Measurements from ENCODE around the gene SH3RF3. TPM values are rescaled to one million over a fixed set of nuclear protein-coding genes. Genes with fewer than 3 reads are reported as not detected.

SH3RF3 gene
- total and polyA plus RNA-seq, 10 of the 15 experiments (the other 5 are each of a cell fraction or from before 2014, with no cell fraction given) = 0.08 to 8.8 (median 2.3) TPM

DNA sequence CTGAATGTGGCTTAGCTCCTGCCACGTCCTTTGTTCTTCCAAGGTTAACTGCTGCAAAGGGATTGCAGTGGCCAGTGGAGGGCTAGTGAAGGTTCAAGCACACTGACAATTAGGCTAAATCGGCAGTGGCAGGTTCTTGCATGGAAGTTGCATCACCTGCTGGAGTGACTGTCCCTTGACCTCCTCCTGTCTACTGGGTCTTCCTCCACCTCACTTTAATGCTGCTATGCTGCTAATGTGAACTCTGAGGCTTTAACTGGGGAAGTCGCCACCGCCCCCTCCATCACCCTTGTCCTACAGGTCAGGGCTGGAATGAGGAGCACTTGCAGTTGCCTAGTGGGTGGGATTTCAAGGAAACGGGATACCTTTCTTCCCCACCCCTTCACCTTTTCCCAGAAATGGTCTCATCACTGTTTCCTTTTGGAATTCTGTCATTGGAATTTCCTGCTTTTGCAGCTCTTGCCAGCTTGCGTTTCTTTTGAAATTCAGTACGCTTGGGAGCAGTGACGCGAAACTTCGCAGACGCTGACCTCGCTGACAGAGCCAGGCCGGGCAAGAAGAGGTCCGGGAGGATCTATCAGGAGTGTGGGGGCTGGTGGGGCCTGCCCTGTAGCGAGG is 150.3 kb downstream of the SH3RF3 start (continued):
- TF ChIP-seq GATAD2B (conservative IDR thresholded peaks at IDR 0.05; ENCODE audit: low read depth) (no peak), BMI1 (IDR thresholded peaks at IDR 0.05; ENCODE audit: borderline replicate concordance) (no peak), ZNF207 (IDR thresholded peaks at IDR 0.05; ENCODE audit: borderline replicate concordance) (no peak), PAX8 (IDR thresholded peaks at IDR 0.05) (no peak)

DNA sequence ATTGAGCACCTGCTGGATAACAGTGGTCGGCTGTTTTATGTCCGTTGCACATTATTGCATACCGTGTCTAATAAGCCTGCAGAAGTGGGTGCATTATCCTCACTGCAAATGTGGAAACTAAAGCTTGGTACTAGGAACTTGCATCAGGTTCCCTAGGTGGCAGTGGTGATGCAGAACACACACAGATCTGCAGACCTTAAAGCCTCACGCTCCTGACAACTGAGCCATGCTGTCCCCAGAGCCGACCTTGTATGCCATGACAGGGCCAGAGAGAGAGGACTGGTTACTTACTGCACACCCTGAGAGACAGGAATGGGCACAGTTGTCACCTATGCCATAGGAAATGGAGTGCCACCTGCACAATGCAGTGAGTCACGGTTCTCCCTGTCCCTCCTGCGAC is 151.8 kb downstream of the SH3RF3 start:
- Histone ChIP-seq H3K4me2 (ENCODE audit: control insufficient read depth, insufficient read depth) (no peak overlapping the region), H3K27me3 (replicated peaks in 1 of 2; ENCODE audit: control insufficient read depth in 2 of 2, insufficient read depth in 2 of 2, low read length in 1 of 2) (no peaks in the 10 kb centered on the region; a peak in 1 of 4 replicates), H3K4me3 (no peak overlapping the region), H3K9me3 (replicated peaks; ENCODE audit: control insufficient read depth, insufficient read depth, low read length) (no peaks in the 10 kb centered on the region), H2AFZ (ENCODE audit: control insufficient read depth, low read depth, low read length) (no peak overlapping the region), H3K4me1 (ENCODE audit: control insufficient read depth, insufficient read depth, low read length) (no peaks in the 10 kb centered on the region), H4K20me1 (ENCODE audit: control insufficient read depth, insufficient read depth) (no peaks in the 10 kb centered on the region; the same call in none of the 2 replicates), H3K36me3 (ENCODE audit: control insufficient read depth in 2 of 2, insufficient read depth in 2 of 2, low read length in 1 of 2) (no peaks in the 10 kb centered on the region), H3K9ac (ENCODE audit: control insufficient read depth, insufficient read depth, low read length) (no peak overlapping the region), H3K27ac (ENCODE audit: control insufficient read depth, insufficient read depth) (no peak overlapping the region), H3K79me2 (ENCODE audit: control insufficient read depth, insufficient read depth, low read length) (no peaks in the 10 kb centered on the region)
- POLR2A ChIA-PET = no interaction called here
- in situ Hi-C loops (cut with MboI) (no loop called here), intact Hi-C loops (cut with micrococcal nuclease; ENCODE audit: unreplicated experiment) (no loop called here)
- ATAC-seq = peak; percentile 30; the same call in 2 of the 3 replicates
- no peak for FAIRE-seq
- CTCF ChIA-PET = interaction anchor here (1.0 to 1.2 kb wide), 2 partner anchors 58 to 149 kb away, joined by 3 read pairs; no protein-coding TSS in a partner anchor
- TF ChIP-seq, protein P1, sequence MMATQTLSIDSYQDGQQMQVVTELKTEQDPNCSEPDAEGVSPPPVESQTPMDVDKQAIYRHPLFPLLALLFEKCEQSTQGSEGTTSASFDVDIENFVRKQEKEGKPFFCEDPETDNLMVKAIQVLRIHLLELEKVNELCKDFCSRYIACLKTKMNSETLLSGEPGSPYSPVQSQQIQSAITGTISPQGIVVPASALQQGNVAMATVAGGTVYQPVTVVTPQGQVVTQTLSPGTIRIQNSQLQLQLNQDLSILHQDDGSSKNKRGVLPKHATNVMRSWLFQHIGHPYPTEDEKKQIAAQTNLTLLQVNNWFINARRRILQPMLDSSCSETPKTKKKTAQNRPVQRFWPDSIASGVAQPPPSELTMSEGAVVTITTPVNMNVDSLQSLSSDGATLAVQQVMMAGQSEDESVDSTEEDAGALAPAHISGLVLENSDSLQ (IDR thresholded peaks at IDR 0.05) = no peak
- TF ChIP-seq MTA2 (IDR thresholded peaks at IDR 0.05; ENCODE audit: low read depth) (no peak), PAX8 (IDR thresholded peaks at IDR 0.05) (no peak), RELA (IDR thresholded peaks at IDR 0.05; ENCODE audit: borderline replicate concordance, partially characterized antibody) (no peak), ETV6 (conservative IDR thresholded peaks at IDR 0.05 in 1 of 2, IDR thresholded peaks at IDR 0.05 in 1 of 2; ENCODE audit: borderline replicate concordance in 1 of 2, low read depth in 1 of 2) (no peak), CBX5 (IDR thresholded peaks at IDR 0.05; ENCODE audit: low read depth) (no peak), STAT1 (conservative IDR thresholded peaks at IDR 0.05) (no peak), ZNF217 (IDR thresholded peaks at IDR 0.05) (no peak), NFYB (IDR thresholded peaks at IDR 0.05; ENCODE audit: insufficient read depth, low read depth, low read length) (no peak), JUND (IDR thresholded peaks at IDR 0.05; ENCODE audit: low read depth, low read length) (no peak)
- TF ChIP-seq, protein P2, sequence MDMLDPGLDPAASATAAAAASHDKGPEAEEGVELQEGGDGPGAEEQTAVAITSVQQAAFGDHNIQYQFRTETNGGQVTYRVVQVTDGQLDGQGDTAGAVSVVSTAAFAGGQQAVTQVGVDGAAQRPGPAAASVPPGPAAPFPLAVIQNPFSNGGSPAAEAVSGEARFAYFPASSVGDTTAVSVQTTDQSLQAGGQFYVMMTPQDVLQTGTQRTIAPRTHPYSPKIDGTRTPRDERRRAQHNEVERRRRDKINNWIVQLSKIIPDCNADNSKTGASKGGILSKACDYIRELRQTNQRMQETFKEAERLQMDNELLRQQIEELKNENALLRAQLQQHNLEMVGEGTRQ (IDR thresholded peaks at IDR 0.05; ENCODE audit: borderline replicate concordance, low read depth, low read length) = no peak
- TF ChIP-seq, protein P3, sequence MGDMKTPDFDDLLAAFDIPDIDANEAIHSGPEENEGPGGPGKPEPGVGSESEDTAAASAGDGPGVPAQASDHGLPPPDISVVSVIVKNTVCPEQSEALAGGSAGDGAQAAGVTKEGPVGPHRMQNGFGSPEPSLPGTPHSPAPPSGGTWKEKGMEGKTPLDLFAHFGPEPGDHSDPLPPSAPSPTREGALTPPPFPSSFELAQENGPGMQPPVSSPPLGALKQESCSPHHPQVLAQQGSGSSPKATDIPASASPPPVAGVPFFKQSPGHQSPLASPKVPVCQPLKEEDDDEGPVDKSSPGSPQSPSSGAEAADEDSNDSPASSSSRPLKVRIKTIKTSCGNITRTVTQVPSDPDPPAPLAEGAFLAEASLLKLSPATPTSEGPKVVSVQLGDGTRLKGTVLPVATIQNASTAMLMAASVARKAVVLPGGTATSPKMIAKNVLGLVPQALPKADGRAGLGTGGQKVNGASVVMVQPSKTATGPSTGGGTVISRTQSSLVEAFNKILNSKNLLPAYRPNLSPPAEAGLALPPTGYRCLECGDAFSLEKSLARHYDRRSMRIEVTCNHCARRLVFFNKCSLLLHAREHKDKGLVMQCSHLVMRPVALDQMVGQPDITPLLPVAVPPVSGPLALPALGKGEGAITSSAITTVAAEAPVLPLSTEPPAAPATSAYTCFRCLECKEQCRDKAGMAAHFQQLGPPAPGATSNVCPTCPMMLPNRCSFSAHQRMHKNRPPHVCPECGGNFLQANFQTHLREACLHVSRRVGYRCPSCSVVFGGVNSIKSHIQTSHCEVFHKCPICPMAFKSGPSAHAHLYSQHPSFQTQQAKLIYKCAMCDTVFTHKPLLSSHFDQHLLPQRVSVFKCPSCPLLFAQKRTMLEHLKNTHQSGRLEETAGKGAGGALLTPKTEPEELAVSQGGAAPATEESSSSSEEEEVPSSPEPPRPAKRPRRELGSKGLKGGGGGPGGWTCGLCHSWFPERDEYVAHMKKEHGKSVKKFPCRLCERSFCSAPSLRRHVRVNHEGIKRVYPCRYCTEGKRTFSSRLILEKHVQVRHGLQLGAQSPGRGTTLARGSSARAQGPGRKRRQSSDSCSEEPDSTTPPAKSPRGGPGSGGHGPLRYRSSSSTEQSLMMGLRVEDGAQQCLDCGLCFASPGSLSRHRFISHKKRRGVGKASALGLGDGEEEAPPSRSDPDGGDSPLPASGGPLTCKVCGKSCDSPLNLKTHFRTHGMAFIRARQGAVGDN (IDR thresholded peaks at IDR 0.05) = no peak
- DNase-seq (ENCODE audit: low read depth, low spot score) = no peak
- BruUV-seq (replicated peaks) = no TSS peak
- 20% methylated on average over 7 of the region's 7 CpGs for WGBS (ENCODE audit: insufficient coverage, insufficient replicate concordance, low lambda C conversion rate, missing lambda C conversion rate)
- RAD21 ChIA-PET (ENCODE audit: unreplicated experiment) = interaction anchor here (1.1 kb wide), 1 partner anchor 229 kb away, joined by 3 read pairs; no protein-coding TSS in a partner anchor
- SMC1A ChIA-PET (ENCODE audit: uncharacterized antibody, unreplicated experiment) = interaction anchor here (0.6 to 1.6 kb wide), 5 partner anchors 10 to 127 kb away, joined by 3 to 4 read pairs (median 3); no protein-coding TSS in a partner anchor

Data from GM12878 (cell line).